ENCODE data around the gene IL6ST. TPM values are rescaled to one million over a fixed set of nuclear protein-coding genes. Genes with fewer than 3 reads are reported as not detected.
"Not testable (repeated sequence)": the region's sequence is repeated elsewhere in the genome, so short reads cannot be mapped to it uniquely, and the experiment has no call there.

IL6ST gene
- total RNA-seq, 1 experiment from 2014 or later, result 39.8 TPM

- Histone ChIP-seq H3K36me3 (ENCODE audit: insufficient read depth, low read length, poor library complexity, severe bottlenecking) (no peaks in the 10 kb centered on the region), H3K27me3 (replicated peaks; ENCODE audit: insufficient read depth, low read depth, low read length, poor library complexity) (no peaks in the 10 kb centered on the region), H3K27ac (ENCODE audit: low read depth, low read length, poor library complexity, severe bottlenecking) (no peak overlapping the region), H3K9me3 (ENCODE audit: low read depth, low read length, poor library complexity, severe bottlenecking) (no peaks in the 10 kb centered on the region), H3K4me3 (ENCODE audit: low read depth, low read length, poor library complexity, severe bottlenecking) (no peak overlapping the region), H3K4me1 (ENCODE audit: insufficient read depth, low read length, poor library complexity, severe bottlenecking) (no peaks in the 10 kb centered on the region)
- TF ChIP-seq CTCF (conservative IDR thresholded peaks at IDR 0.05; ENCODE audit: low read depth, low read length) (no peak), EZH2 (IDR thresholded peaks at IDR 0.05; ENCODE audit: borderline replicate concordance, low read depth, low read length, poor library complexity, severe bottlenecking) (no peak)
- ChIA-PET CTCF (no interaction called here), POLR2A (ENCODE audit: low non-redundant PET) (no interaction called here)
- no peak for DNase-seq (ENCODE audit: low spot score)
- intact Hi-C loops (cut with micrococcal nuclease; ENCODE audit: unreplicated experiment), result no loop called here
- no TSS peak for BruUV-seq (replicated peaks)
Observed at GRCh38 chr5:55960779-55961178, 34.0 kb downstream of the IL6ST start.

GRCh38 chr5:55959208-55959607, 35.6 kb downstream of the IL6ST start:
- Histone ChIP-seq H3K4me1 (ENCODE audit: insufficient read depth, low read length, poor library complexity, severe bottlenecking) (no peaks in the 10 kb centered on the region), H3K27me3 (replicated peaks; ENCODE audit: insufficient read depth, low read depth, low read length, poor library complexity) (no peaks in the 10 kb centered on the region), H3K9me3 (ENCODE audit: low read depth, low read length, poor library complexity, severe bottlenecking) (no peaks in the 10 kb centered on the region), H3K36me3 (ENCODE audit: insufficient read depth, low read length, poor library complexity, severe bottlenecking) (no peaks in the 10 kb centered on the region), H3K4me3 (ENCODE audit: low read depth, low read length, poor library complexity, severe bottlenecking) (no peak overlapping the region), H3K27ac (ENCODE audit: low read depth, low read length, poor library complexity, severe bottlenecking) (no peak overlapping the region)
- ChIA-PET CTCF (interaction anchor here (0.5 kb wide), 1 partner anchor 23 kb away, joined by 8 read pairs; no protein-coding TSS in a partner anchor), POLR2A (ENCODE audit: low non-redundant PET) (no interaction called here)
- TF ChIP-seq CTCF (conservative IDR thresholded peaks at IDR 0.05; ENCODE audit: low read depth, low read length) (no peak), EZH2 (IDR thresholded peaks at IDR 0.05; ENCODE audit: borderline replicate concordance, low read depth, low read length, poor library complexity, severe bottlenecking) (no peak)
- BruUV-seq (replicated peaks), result no TSS peak
- intact Hi-C loops (cut with micrococcal nuclease; ENCODE audit: unreplicated experiment), result no loop called here
- no peak for DNase-seq (ENCODE audit: low spot score)

- intact Hi-C loops (cut with micrococcal nuclease; ENCODE audit: unreplicated experiment); H3K4me1 ChIP-seq (ENCODE audit: insufficient read depth, low read length, poor library complexity, severe bottlenecking); POLR2A ChIA-PET (ENCODE audit: low non-redundant PET); H3K27me3 ChIP-seq (replicated peaks; ENCODE audit: insufficient read depth, low read depth, low read length, poor library complexity); CTCF ChIA-PET; H3K4me3 ChIP-seq (ENCODE audit: low read depth, low read length, poor library complexity, severe bottlenecking); BruUV-seq (replicated peaks); DNase-seq (ENCODE audit: low spot score); H3K9me3 ChIP-seq (ENCODE audit: low read depth, low read length, poor library complexity, severe bottlenecking); H3K36me3 ChIP-seq (ENCODE audit: insufficient read depth, low read length, poor library complexity, severe bottlenecking); H3K27ac ChIP-seq (ENCODE audit: low read depth, low read length, poor library complexity, severe bottlenecking): not testable (repeated sequence)
Observed at GRCh38 chr5:55941154-55941553, 53.6 kb downstream of the IL6ST start.

GRCh38 chr5:55937598-55937997, 57.2 kb downstream of the IL6ST start:
- H3K36me3 ChIP-seq (ENCODE audit: insufficient read depth, low read length, poor library complexity, severe bottlenecking); DNase-seq (ENCODE audit: low spot score); H3K9me3 ChIP-seq (ENCODE audit: low read depth, low read length, poor library complexity, severe bottlenecking); H3K4me3 ChIP-seq (ENCODE audit: low read depth, low read length, poor library complexity, severe bottlenecking); H3K4me1 ChIP-seq (ENCODE audit: insufficient read depth, low read length, poor library complexity, severe bottlenecking); POLR2A ChIA-PET (ENCODE audit: low non-redundant PET); H3K27ac ChIP-seq (ENCODE audit: low read depth, low read length, poor library complexity, severe bottlenecking); BruUV-seq (replicated peaks); H3K27me3 ChIP-seq (replicated peaks; ENCODE audit: insufficient read depth, low read depth, low read length, poor library complexity): not testable (repeated sequence)
- CTCF ChIA-PET, result interaction anchor here (0.7 to 2.4 kb wide), 2 partner anchors 264 to 1165 kb away, joined by 4 to 9 read pairs; no protein-coding TSS in a partner anchor
- intact Hi-C loops (cut with micrococcal nuclease; ENCODE audit: unreplicated experiment), result loop anchor here (2.0 to 5.0 kb wide), 2 partner anchors 327 to 900 kb away; no protein-coding TSS in a partner anchor

Data from A673 (cell line).